Endodermal cell (in vitro differentiated cells): Measurements from ENCODE around the gene EMILIN3. TPM values are rescaled to one million over a fixed set of nuclear protein-coding genes. Genes with fewer than 3 reads are reported as not detected.

Experiments
- DNase-seq: peaks from one replicate; pipeline ENCODE4 v3.0.0-alpha.2; 2017
- H3K27ac ChIP-seq: 2 replicates; pipeline ENCODE4 v1.5.1; 2013; ENCODE audit warnings: mild to moderate bottlenecking, low read depth, low read length, moderate library complexity
- H3K27me3 ChIP-seq: 2 replicates; pipeline ENCODE4 v1.6.1; 2013; ENCODE audit warnings: mild to moderate bottlenecking, low read length, moderate library complexity; ENCODE audit not compliant: insufficient read depth, control insufficient read depth, poor library complexity, severe bottlenecking
- H3K36me3 ChIP-seq: 2 replicates; pipeline ENCODE4 v1.7.0; 2013; ENCODE audit warnings: mild to moderate bottlenecking, low read length, moderate library complexity; ENCODE audit not compliant: control insufficient read depth, insufficient read depth
- H3K4me1 ChIP-seq: one replicate; pipeline ENCODE4 v1.7.0; 2013; ENCODE audit warnings: low read length; ENCODE audit not compliant: control insufficient read depth, insufficient read depth
- H3K4me3 ChIP-seq: 2 replicates; pipeline ENCODE4 v1.5.1; 2013; ENCODE audit warnings: mild to moderate bottlenecking, low read length, moderate library complexity
- H3K9ac ChIP-seq: 2 replicates; pipeline ENCODE4 v1.6.1; 2013; ENCODE audit warnings: mild to moderate bottlenecking, low read length, moderate library complexity; ENCODE audit not compliant: poor library complexity, severe bottlenecking; ENCODE audit errors: extremely low read depth
- H3K9me3 ChIP-seq: 2 replicates; pipeline ENCODE4 v1.6.1; 2013; ENCODE audit warnings: mild to moderate bottlenecking, low read length, moderate library complexity; ENCODE audit not compliant: control insufficient read depth
- H3K27ac Mint-ChIP-seq: 2 replicates; pipeline ENCODE4 v1.8.0; 2020; ENCODE audit warnings: mixed read lengths
- H3K27me3 Mint-ChIP-seq: 2 replicates; pipeline ENCODE4 v1.8.0; 2021; ENCODE audit warnings: mild to moderate bottlenecking, mixed read lengths; ENCODE audit not compliant: insufficient read depth
- H3K36me3 Mint-ChIP-seq: 2 replicates; pipeline ENCODE4 v1.8.0; 2020; ENCODE audit warnings: low read depth, mixed read lengths
- H3K4me1 Mint-ChIP-seq: 2 replicates; pipeline ENCODE4 v1.8.0; 2020; ENCODE audit warnings: mixed read lengths
- H3K4me3 Mint-ChIP-seq: 2 replicates; pipeline ENCODE4 v1.8.0; 2020; ENCODE audit warnings: mild to moderate bottlenecking, moderate library complexity, mixed read lengths
- H3K9me3 Mint-ChIP-seq: 2 replicates; pipeline ENCODE4 v1.8.0; 2020; ENCODE audit warnings: mild to moderate bottlenecking, mixed read lengths
- WGBS, 2 experiments: methylation state at CpG; one replicate each; pipeline versions ENCODE4 v1.1.5 to v1.1.7; 2013; ENCODE audit warnings: missing lambda C conversion rate in 2 of 2, mixed read lengths in 1 of 2; ENCODE audit not compliant: insufficient coverage in 1 of 2, insufficient read length in 1 of 2; 5-methylcytosine and 5-hydroxymethylcytosine counted together
- total RNA-seq, 2 donors: library from RNA; stranded (reverse); fragmentation: NEBNext Ultra II Directional in 1 of 2; extraction: Animal tissue kit (Norgen Biotek cat#: 25700) in 1 of 2; gene quantifications; 2 replicates in 1 of 2; 3 replicates in 1 of 2; pipeline ENCODE4 v1.2.1, GENCODE V29; 2021
- TF ChIP-seq, protein P1 (sequence below): fragments of 200-600 bp; sonication (generic); conservative IDR thresholded peaks from 2 replicates; pipeline ENCODE4 v1.5.0; 2021; ENCODE audit warnings: antibody characterized with exemption, mild to moderate bottlenecking

The EMILIN3 gene
- total RNA-seq, 2 donors from 2014 or later: 5.3 to 9.6 TPM

GRCh38 chr20:41320441-41320840 is 46.2 kb downstream of the EMILIN3 start:
- H3K9me3 ChIP-seq: no peaks in the 10 kb centered on the region
- DNase-seq: no peak
- H3K9me3 Mint-ChIP-seq: no peaks in the 10 kb centered on the region
- no peak overlapping the region for H3K27ac ChIP-seq
- H3K27ac Mint-ChIP-seq: no peak overlapping the region
- H3K4me3 Mint-ChIP-seq: no peak overlapping the region
- peaks cover 9% of the 10 kb centered on the region for H3K27me3 ChIP-seq
- no peak overlapping the region for H3K9ac ChIP-seq
- H3K27me3 Mint-ChIP-seq: peaks cover 20% of the 10 kb centered on the region
- TF ChIP-seq, protein P1, sequence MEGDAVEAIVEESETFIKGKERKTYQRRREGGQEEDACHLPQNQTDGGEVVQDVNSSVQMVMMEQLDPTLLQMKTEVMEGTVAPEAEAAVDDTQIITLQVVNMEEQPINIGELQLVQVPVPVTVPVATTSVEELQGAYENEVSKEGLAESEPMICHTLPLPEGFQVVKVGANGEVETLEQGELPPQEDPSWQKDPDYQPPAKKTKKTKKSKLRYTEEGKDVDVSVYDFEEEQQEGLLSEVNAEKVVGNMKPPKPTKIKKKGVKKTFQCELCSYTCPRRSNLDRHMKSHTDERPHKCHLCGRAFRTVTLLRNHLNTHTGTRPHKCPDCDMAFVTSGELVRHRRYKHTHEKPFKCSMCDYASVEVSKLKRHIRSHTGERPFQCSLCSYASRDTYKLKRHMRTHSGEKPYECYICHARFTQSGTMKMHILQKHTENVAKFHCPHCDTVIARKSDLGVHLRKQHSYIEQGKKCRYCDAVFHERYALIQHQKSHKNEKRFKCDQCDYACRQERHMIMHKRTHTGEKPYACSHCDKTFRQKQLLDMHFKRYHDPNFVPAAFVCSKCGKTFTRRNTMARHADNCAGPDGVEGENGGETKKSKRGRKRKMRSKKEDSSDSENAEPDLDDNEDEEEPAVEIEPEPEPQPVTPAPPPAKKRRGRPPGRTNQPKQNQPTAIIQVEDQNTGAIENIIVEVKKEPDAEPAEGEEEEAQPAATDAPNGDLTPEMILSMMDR: no peak
- no peaks in the 10 kb centered on the region for H3K4me1 ChIP-seq
- H3K36me3 ChIP-seq: no peaks in the 10 kb centered on the region
- no peak overlapping the region for H3K4me3 ChIP-seq
- peaks cover 6% of the 10 kb centered on the region for H3K4me1 Mint-ChIP-seq
- no peaks in the 10 kb centered on the region for H3K36me3 Mint-ChIP-seq

DNA sequence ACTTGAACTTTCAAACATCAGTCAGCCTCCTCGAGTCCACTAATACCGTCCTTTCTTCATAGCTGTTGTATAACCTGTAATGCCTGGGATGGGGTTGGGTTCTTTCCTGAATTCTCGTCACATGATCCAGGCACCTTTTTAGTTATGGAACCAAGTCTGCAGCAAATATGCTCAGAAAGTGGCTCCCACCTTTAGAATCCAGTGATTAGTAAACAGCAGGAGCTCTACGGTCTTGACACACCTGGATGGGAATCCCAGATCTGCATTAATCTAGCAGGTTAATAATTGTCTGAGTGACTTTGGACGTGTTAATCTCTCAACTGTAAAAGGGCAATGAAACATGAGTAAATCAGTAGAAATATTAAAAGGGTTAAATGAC is 48.4 kb downstream of the EMILIN3 start:
- Mint-ChIP-seq H3K36me3 (no peaks in the 10 kb centered on the region), H3K27me3 (peaks cover 20% of the 10 kb centered on the region), H3K4me3 (peak overlapping the region; percentile 69), H3K4me1 (peaks cover 6% of the 10 kb centered on the region), H3K27ac (no peak overlapping the region), H3K9me3 (no peaks in the 10 kb centered on the region)
- WGBS, 2 experiments: 87 to 89% methylated on average over 3 to 5 of the region's 5 CpGs
- Histone ChIP-seq H3K36me3 (no peaks in the 10 kb centered on the region), H3K27me3 (peaks cover 9% of the 10 kb centered on the region), H3K9me3 (no peaks in the 10 kb centered on the region), H3K4me1 (no peaks in the 10 kb centered on the region), H3K9ac (no peak overlapping the region), H3K27ac (no peak overlapping the region), H3K4me3 (peak overlapping the region; percentile 80)
- DNase-seq: no peak
- TF ChIP-seq, protein P1: no peak

DNA sequence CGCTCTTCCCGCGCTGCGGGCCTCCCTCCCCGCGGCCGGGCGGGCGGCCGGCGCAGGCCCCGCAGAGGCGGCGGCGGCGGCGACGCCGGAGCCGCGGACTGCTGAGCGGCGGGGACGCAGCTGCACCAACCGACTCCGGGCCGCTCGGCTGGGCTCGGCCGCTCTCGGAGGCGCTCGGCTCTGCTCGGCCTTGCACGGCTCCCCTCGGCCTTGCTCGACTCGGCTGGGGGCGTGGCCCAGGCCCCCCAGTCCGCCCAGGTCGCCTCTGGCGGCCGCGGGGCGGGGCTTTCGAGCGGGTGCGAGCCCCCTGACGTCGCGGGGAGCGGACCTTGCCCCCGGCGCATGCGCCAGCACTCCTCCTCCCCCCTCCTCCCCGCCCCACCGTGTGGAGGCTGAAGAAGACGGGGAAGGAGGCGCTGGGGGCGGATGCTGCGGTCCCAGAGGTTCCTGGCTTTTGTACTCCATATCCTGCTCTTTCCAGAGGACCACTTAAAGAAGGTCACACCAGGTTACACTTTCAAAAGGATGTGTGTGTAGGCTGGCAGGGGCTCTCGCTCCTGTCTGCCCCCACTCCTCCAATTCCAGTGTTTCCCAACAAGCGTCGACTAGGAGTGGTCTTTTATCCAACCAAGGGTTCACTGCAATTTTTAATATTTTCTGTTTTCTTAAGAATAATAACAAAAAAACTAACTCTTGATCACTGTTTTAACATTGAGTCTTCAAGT is 48.9 kb downstream of the EMILIN3 start, which contains the start of gene ZHX3:
Gene ZHX3 (minus strand): TSS at position 186 of the 725 bp plus-strand sequence. CDS start 112,815 bp downstream, outside the sequence.
- Histone ChIP-seq H3K4me3 (peak within 1 kb of the TSS; percentile 85), H3K9ac (peak within 1 kb of the TSS; percentile 40), H3K4me1 (no peaks in the 10 kb centered on the region), H3K27me3 (peaks cover 9% of the 10 kb centered on the region), H3K9me3 (no peaks in the 10 kb centered on the region), H3K36me3 (no peaks in the 10 kb centered on the region), H3K27ac (peak within 1 kb of the TSS; percentile 66)
- H3K27ac Mint-ChIP-seq: no peak within 1 kb of the TSS
- H3K36me3 Mint-ChIP-seq: no peaks in the 10 kb centered on the region
- TF ChIP-seq, protein P1: no peak
- H3K9me3 Mint-ChIP-seq: no peaks in the 10 kb centered on the region
- DNase-seq: peak; percentile 98
- H3K4me3 Mint-ChIP-seq: peak within 1 kb of the TSS; percentile 69
- H3K4me1 Mint-ChIP-seq: peaks cover 6% of the 10 kb centered on the region
- 1 to 40% methylated on average over 1 to 63 of the region's 64 CpGs for WGBS, 2 experiments
- H3K27me3 Mint-ChIP-seq: peaks cover 20% of the 10 kb centered on the region
